Neural cell (in vitro differentiated cells): Measurements from ENCODE around the gene TKFC. TPM values are rescaled to one million over a fixed set of nuclear protein-coding genes. Genes with fewer than 3 reads are reported as not detected.

Experiments used
- H2AFZ ChIP-seq: fragments of 200-600, 300-800 bp; sonication (generic), shearing (Covaris generic); 2 replicates; pipeline ENCODE4 v1.6.0; 2014; ENCODE audit warnings: low read depth, mild to moderate bottlenecking, antibody characterized with exemption, low read length, moderate library complexity
- H3F3A ChIP-seq: fragments of 200-600 bp; shearing (Covaris generic); 2 replicates; pipeline ENCODE4 v1.6.1; 2016; ENCODE audit warnings: mild to moderate bottlenecking, moderate library complexity, mixed read lengths, antibody characterized with exemption, low read length; ENCODE audit not compliant: insufficient read depth, poor library complexity, severe bottlenecking
- H3K27ac ChIP-seq: fragments of 200-600, 300-800 bp; sonication (generic), shearing (Covaris generic); 2 replicates; pipeline ENCODE4 v1.5.1; 2014; ENCODE audit warnings: mild to moderate bottlenecking, low read length, moderate library complexity
- H3K27me3 ChIP-seq: fragments of 300-800, 200-600 bp; sonication (generic), shearing (Covaris generic); 2 replicates; pipeline ENCODE4 v1.6.0; 2014; ENCODE audit warnings: mild to moderate bottlenecking, low read depth, low read length, moderate library complexity; ENCODE audit not compliant: insufficient read depth
- H3K36me3 ChIP-seq: fragments of 300-800, 200-600 bp; sonication (generic), shearing (Covaris generic); 2 replicates; pipeline ENCODE4 v1.5.1; 2014; ENCODE audit warnings: mild to moderate bottlenecking, antibody characterized with exemption, low read length, moderate library complexity; ENCODE audit not compliant: insufficient read depth
- H3K4me2 ChIP-seq: fragments of 300-800, 200-600 bp; sonication (generic), shearing (Covaris generic); 2 replicates; pipeline ENCODE4 v1.6.0; 2014; ENCODE audit warnings: mild to moderate bottlenecking, low read length
- H3K4me3 ChIP-seq: fragments of 300-800, 200-600 bp; sonication (generic), shearing (Covaris generic); 2 replicates; pipeline ENCODE4 v1.5.1; 2014; ENCODE audit warnings: mild to moderate bottlenecking, low read length, moderate library complexity
- H3K79me2 ChIP-seq: fragments of 200-600 bp; shearing (Covaris generic); replicated peaks from 2 replicates; pipeline ENCODE4 v1.6.0; 2014; ENCODE audit warnings: mild to moderate bottlenecking, low read length, moderate library complexity; ENCODE audit not compliant: insufficient read depth
- H3K9ac ChIP-seq: fragments of 300-800, 200-600 bp; sonication (generic), shearing (Covaris generic); 2 replicates; pipeline ENCODE4 v1.6.1; 2016; ENCODE audit warnings: mild to moderate bottlenecking, low read length, mixed read lengths
- H3K9me2 ChIP-seq: fragments of 200-600 bp; shearing (Covaris generic); 2 replicates; pipeline ENCODE4 v1.6.1; 2016; ENCODE audit warnings: mild to moderate bottlenecking, low read length, mixed read lengths; ENCODE audit not compliant: insufficient read depth
- H3K9me3 ChIP-seq: fragments of 200-600, 300-800 bp; sonication (generic), shearing (Covaris generic); 2 replicates; pipeline ENCODE4 v1.6.1; 2016; ENCODE audit warnings: mild to moderate bottlenecking, mixed run types, low read length, moderate library complexity, mixed read lengths
- H4K20me1 ChIP-seq: fragments of 200-600 bp; shearing (Covaris generic); 2 replicates; pipeline ENCODE4 v1.6.1; 2016; ENCODE audit warnings: mild to moderate bottlenecking, mixed run types; ENCODE audit not compliant: insufficient read depth
- CTCF ChIP-seq: fragments of 450-650 bp; IDR thresholded peaks from 2 replicates; pipeline ENCODE4 v1.5.1; 2014; ENCODE audit warnings: antibody characterized with exemption, mild to moderate bottlenecking, moderate library complexity; ENCODE audit not compliant: poor library complexity, severe bottlenecking
- EP300 ChIP-seq: fragments of 450-650 bp; conservative IDR thresholded peaks from 2 replicates; pipeline ENCODE4 v1.6.1; 2014; ENCODE audit warnings: antibody characterized with exemption, mild to moderate bottlenecking, moderate library complexity; ENCODE audit not compliant: poor library complexity, severe bottlenecking
- EZH2 ChIP-seq: fragments of 200-600, 300-800 bp; shearing (Covaris generic), sonication (generic); IDR thresholded peaks from 2 replicates; pipeline ENCODE4 v1.6.1; 2014; ENCODE audit warnings: antibody characterized with exemption, low read length, borderline replicate concordance, mild to moderate bottlenecking; ENCODE audit not compliant: insufficient read depth, poor library complexity, severe bottlenecking
- MXI1 ChIP-seq: fragments of 450-650 bp; conservative IDR thresholded peaks from 2 replicates; pipeline ENCODE4 v1.6.1; 2014; ENCODE audit warnings: antibody characterized with exemption, mild to moderate bottlenecking; ENCODE audit not compliant: poor library complexity, severe bottlenecking
- POLR2AphosphoS5 ChIP-seq: IDR thresholded peaks from 2 replicates; pipeline ENCODE4 v1.6.1; 2012
- RAD21 ChIP-seq: fragments of 450-650 bp; conservative IDR thresholded peaks from 2 replicates; pipeline ENCODE4 v1.6.1; 2014; ENCODE audit warnings: antibody characterized with exemption, mild to moderate bottlenecking, moderate library complexity
- REST ChIP-seq: IDR thresholded peaks from 2 replicates; pipeline ENCODE4 v1.6.1; 2012; ENCODE audit warnings: borderline replicate concordance
- SMC3 ChIP-seq: fragments of 450-650 bp; conservative IDR thresholded peaks from 2 replicates; pipeline ENCODE4 v1.6.1; 2014; ENCODE audit warnings: antibody characterized with exemption, mild to moderate bottlenecking, moderate library complexity; ENCODE audit not compliant: poor library complexity
- TAF1 ChIP-seq: IDR thresholded peaks from 2 replicates; pipeline ENCODE4 v1.6.1; 2012; ENCODE audit warnings: low read depth
- polyA plus RNA-seq: library from polyadenylated mRNA; depleted of rRNA; stranded (reverse); fragments of >200 nt; gene quantifications from 2 replicates; pipeline ENCODE4 v1.2.3, GENCODE V29; 2014

Gene TKFC
- polyA plus RNA-seq, 1 donor from 2014 or later = 46.0 TPM

DNA sequence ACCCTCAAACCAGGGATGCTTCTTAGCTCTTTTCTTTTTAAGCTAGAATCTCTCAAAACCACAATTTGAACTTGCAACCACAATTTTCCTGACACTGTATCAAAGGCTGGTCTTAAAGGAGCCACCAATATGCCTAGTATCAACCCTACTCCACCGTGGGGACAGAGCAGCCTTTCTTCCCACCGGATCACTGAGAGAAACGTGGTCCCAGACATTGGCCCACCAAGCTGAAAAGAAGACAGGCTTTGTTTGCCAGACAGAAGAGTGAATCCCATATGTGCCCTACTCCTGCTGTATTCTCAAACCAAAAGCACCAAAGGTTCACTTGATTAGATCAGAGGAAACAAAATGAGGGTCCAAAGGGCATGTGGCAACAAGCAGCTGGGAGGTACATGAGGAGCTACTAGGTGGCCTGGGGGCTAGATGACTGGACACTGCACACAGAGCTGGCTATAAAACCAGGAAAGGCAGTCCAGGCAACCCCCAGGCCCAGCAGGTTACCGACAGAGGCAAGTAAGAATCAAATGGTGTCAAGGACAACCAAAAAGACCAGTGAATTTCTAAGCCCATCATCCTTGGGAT, 34.3 kb upstream of the TKFC start:
- H3K27ac ChIP-seq = no peak overlapping the region
- H3K36me3 ChIP-seq = no peaks in the 10 kb centered on the region
- H3K9me3 ChIP-seq = no peaks in the 10 kb centered on the region
- no peak overlapping the region for H2AFZ ChIP-seq
- no peaks in the 10 kb centered on the region for H3K27me3 ChIP-seq
- no peak overlapping the region for H3K4me3 ChIP-seq
- no peaks in the 10 kb centered on the region for H3F3A ChIP-seq
- no peaks in the 10 kb centered on the region for H3K9me2 ChIP-seq
- no peak for TF ChIP-seq TAF1
- no peak for TF ChIP-seq RAD21
- no peak for TF ChIP-seq EP300
- no peak for TF ChIP-seq SMC3
- TF ChIP-seq EZH2 = no peak
- TF ChIP-seq CTCF = no peak
- TF ChIP-seq MXI1 = no peak
- no peak for TF ChIP-seq POLR2AphosphoS5
- no peak for TF ChIP-seq REST
- peaks cover 2% of the 10 kb centered on the region for H3K79me2 ChIP-seq
- no peaks in the 10 kb centered on the region for H4K20me1 ChIP-seq
- H3K9ac ChIP-seq = no peak overlapping the region
- no peak overlapping the region for H3K4me2 ChIP-seq

DNA sequence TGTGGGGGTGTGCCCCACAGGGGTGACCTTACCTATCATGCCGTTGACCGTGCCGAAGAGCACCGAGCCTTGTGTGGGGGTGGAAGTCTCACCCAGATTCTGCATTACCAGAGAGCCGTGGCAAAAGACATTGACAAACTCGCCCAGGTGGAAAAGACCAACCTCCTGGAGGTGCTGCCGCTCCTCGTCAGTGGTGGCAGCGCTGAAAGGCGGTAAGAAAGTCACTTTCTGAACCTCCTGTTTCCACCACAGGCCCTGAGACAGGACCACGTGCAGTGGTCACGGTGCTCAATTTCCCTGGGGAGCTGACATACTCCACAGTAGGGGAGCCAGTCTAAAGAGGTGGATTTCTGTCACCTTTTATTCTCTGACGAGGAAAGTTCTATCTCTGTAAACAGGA, 30.5 kb upstream of the TKFC start:
- no peaks in the 10 kb centered on the region for H3K79me2 ChIP-seq
- H3K9me2 ChIP-seq = no peaks in the 10 kb centered on the region
- no peak overlapping the region for H2AFZ ChIP-seq
- no peaks in the 10 kb centered on the region for H3F3A ChIP-seq
- H3K27ac ChIP-seq = no peak overlapping the region
- TF ChIP-seq POLR2AphosphoS5 = no peak
- TF ChIP-seq EP300 = no peak
- TF ChIP-seq TAF1 = no peak
- TF ChIP-seq CTCF = no peak
- TF ChIP-seq MXI1 = no peak
- no peak for TF ChIP-seq SMC3
- TF ChIP-seq RAD21 = no peak
- TF ChIP-seq EZH2 = no peak
- no peak for TF ChIP-seq REST
- no peak overlapping the region for H3K4me3 ChIP-seq
- no peak overlapping the region for H3K9ac ChIP-seq
- no peak overlapping the region for H3K4me2 ChIP-seq
- H3K9me3 ChIP-seq = no peaks in the 10 kb centered on the region
- H3K27me3 ChIP-seq = no peaks in the 10 kb centered on the region
- no peaks in the 10 kb centered on the region for H3K36me3 ChIP-seq
- no peaks in the 10 kb centered on the region for H4K20me1 ChIP-seq
